ENCODE results near the gene ZNF93.

GRCh38 chr19:19865750-19866610 is 34.8 kb upstream of the ZNF93 start, which contains the start of gene ZNF253:
- TF ChIP-seq POLR2A (IDR thresholded peaks at IDR 0.05; ENCODE audit: low read length): peak; percentile 71
- no peak for TF ChIP-seq GATA1 (IDR thresholded peaks at IDR 0.05; ENCODE audit: low read depth, low read length)
